ENCODE results near the gene CBARP. TPM values are rescaled to one million over a fixed set of nuclear protein-coding genes. Genes with fewer than 3 reads are reported as not detected.
A peak's percentile ranks its signal among the peaks of the same experiment; 100 is the strongest.

The CBARP gene
- total and polyA plus RNA-seq, 2 donors (not counting 3 experiments of a cell fraction or from before 2014, with no cell fraction given), result 3.5 to 9.2 TPM

DNA sequence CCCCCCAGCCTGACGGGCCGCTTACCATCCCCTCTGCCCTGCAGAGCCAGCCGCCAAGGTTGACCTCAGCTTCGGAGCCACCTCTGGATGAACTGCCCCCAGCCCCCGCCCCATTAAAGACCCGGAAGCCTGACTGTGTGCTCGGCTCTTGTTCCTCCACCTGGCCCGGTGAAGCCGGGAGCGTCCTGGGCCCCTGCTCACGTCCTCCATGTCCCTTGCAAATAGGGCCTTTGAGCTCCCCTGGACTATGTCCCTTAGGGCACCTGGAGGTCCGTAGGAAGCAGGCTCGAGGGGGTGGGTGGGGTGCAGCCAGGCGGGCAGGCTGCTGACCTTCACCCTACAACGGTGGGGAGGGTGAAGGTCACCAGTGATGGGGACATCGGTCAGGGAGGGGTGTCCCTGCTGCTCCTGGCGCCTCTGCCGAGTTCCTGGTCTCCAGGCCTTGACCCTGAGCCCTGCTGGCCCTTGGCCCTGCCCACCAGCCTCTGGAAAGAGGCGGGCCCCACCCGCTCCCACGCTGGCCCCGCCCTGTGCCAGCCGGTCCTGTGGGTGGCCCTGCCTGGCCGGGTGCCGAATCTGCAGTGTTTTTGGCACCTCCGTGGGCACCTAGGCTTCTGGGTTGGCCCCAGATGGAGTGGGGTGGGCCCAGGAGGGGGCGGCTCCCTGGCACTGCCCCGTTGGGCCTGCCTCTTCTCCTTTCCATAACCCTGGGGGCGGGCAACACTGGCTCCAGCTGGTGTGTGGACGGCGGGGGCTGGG lies 7.1 kb upstream of the CBARP start:
- no peak overlapping the region for H2AFZ ChIP-seq (ENCODE audit: low read depth, low read length)
- TF ChIP-seq, protein P1, sequence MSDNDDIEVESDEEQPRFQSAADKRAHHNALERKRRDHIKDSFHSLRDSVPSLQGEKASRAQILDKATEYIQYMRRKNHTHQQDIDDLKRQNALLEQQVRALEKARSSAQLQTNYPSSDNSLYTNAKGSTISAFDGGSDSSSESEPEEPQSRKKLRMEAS (IDR thresholded peaks at IDR 0.05; ENCODE audit: insufficient read depth, insufficient read length), result no peak
- peak; percentile 10 for TF ChIP-seq POLR2A (IDR thresholded peaks at IDR 0.05; ENCODE audit: low read depth, low read length)
- H3K9ac ChIP-seq (replicated peaks; ENCODE audit: extremely low read depth, insufficient read depth, low read length), result no peak overlapping the region
- dilution Hi-C loops (cut with MboI; ENCODE audit: extremely low pct_ligation_motif_present, low sequenced_read_pairs) (no loop called here), intact Hi-C loops (cut with micrococcal nuclease) (loop anchor here (1.0 to 10.0 kb wide), 4 partner anchors 21 to 450 kb away; partner anchors contain the start of gene PTBP1)
- no peaks in the 10 kb centered on the region for H3K9me1 ChIP-seq (replicated peaks; ENCODE audit: control insufficient read depth, extremely low read depth, insufficient read depth, low read length)
- H3K4me2 ChIP-seq (ENCODE audit: insufficient read depth, low read length), result no peak overlapping the region
- H3K36me3 ChIP-seq (ENCODE audit: control insufficient read depth in 2 of 2, extremely low read depth in 1 of 2, insufficient read depth in 2 of 2, low read length in 2 of 2), result peaks cover 0 to 1% of the 10 kb centered on the region in 2 experiments
- BruUV-seq (replicated peaks), result no TSS peak
- no peaks in the 10 kb centered on the region for H3K9me3 ChIP-seq (replicated peaks; ENCODE audit: control insufficient read depth, insufficient read depth, low read length)
- H3K27me3 ChIP-seq (ENCODE audit: control insufficient read depth in 2 of 2, insufficient read depth in 2 of 2, low read length in 2 of 2), result no peaks in the 10 kb centered on the region
- H3K79me2 ChIP-seq (ENCODE audit: control insufficient read depth, insufficient read depth, low read length), result peaks cover 20% of the 10 kb centered on the region
- ChIA-PET CTCF (interaction anchor here (0.6 to 7.3 kb wide), 32 partner anchors 8 to 261 kb away, joined by 3 to 1001 read pairs (median 5); partner anchors contain the start of genes ARHGAP45, CIRBP, CNN2 and FAM174C), POLR2A (interaction anchor here (0.8 to 4.9 kb wide), 5 partner anchors 8 to 30 kb away, joined by 4 to 87 read pairs (median 8); partner anchors contain the start of genes CIRBP and FAM174C)
- no peaks in the 10 kb centered on the region for H4K20me1 ChIP-seq (replicated peaks; ENCODE audit: control insufficient read depth, extremely low read depth, insufficient read depth, low read length)
- FAIRE-seq, result no peak
- H3K4me1 ChIP-seq (ENCODE audit: control insufficient read depth, extremely low read depth, insufficient read depth, low read length), result peaks cover 19% of the 10 kb centered on the region
- H3K27ac ChIP-seq (ENCODE audit: insufficient read depth, low read depth, low read length), result no peak overlapping the region
- no peak for DNase-seq (ENCODE audit: low read depth, low spot score)
- H3K4me3 ChIP-seq (replicated peaks in 1 of 3; ENCODE audit: insufficient read depth in 1 of 3, low read depth in 1 of 3, low read length in 3 of 3), result no peak overlapping the region

DNA sequence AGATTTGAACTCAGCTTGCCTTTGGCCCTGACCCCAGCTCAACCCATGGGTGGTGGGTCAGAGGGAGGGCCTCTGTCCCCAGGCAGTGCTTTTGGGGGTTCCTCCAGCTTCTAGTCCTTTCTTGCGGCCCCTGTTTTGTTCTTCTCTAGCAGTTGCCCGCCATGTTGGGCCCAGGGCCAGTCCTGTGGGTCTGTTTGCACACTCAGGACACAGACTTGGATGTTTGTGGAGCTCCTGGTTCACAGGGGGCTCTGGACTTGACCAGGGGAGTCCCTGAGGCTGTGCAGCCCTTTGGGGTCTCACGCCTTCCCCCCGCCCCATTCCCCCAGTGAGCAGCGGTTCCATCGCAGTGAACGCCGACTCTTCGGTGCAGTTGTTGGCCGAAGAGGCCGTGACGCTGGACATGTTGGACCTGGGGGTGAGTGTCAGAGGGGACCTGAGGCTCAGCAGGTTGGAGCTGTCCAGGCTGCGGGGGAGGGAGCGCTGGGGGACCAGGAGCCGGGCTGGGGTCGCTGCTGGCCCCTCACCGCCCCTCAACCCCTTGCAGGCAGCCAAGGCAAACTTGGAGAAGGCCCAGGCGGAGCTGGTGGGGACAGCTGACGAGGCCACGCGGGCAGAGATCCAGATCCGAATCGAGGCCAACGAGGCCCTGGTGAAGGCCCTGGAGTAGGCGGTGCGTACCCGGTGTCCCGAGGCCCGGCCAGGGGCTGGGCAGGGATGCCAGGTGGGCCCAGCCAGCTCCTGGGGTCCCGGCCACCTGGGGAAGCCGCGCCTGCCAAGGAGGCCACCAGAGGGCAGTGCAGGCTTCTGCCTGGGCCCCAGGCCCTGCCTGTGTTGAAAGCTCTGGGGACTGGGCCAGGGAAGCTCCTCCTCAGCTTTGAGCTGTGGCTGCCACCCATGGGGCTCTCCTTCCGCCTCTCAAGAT lies 6.2 kb upstream of the CBARP start:
- BruUV-seq (replicated peaks), result no TSS peak
- dilution Hi-C loops (cut with MboI; ENCODE audit: extremely low pct_ligation_motif_present, low sequenced_read_pairs), result no loop called here

More for the DNA sequence above, 6.2 kb upstream of the CBARP start:
- DNase-seq (ENCODE audit: low read depth, low spot score), result peak; percentile 65
- Histone ChIP-seq H3K4me1 (ENCODE audit: control insufficient read depth, extremely low read depth, insufficient read depth, low read length) (peaks cover 21% of the 10 kb centered on the region), H4K20me1 (replicated peaks; ENCODE audit: control insufficient read depth, extremely low read depth, insufficient read depth, low read length) (no peaks in the 10 kb centered on the region), H3K9ac (replicated peaks; ENCODE audit: extremely low read depth, insufficient read depth, low read length) (no peak overlapping the region), H3K27me3 (ENCODE audit: control insufficient read depth in 2 of 2, insufficient read depth in 2 of 2, low read length in 2 of 2) (no peaks in the 10 kb centered on the region), H3K27ac (ENCODE audit: insufficient read depth, low read depth, low read length) (no peak overlapping the region), H3K79me2 (ENCODE audit: control insufficient read depth, insufficient read depth, low read length) (peaks cover 18% of the 10 kb centered on the region), H3K36me3 (ENCODE audit: control insufficient read depth in 2 of 2, extremely low read depth in 1 of 2, insufficient read depth in 2 of 2, low read length in 2 of 2) (no peaks in the 10 kb centered on the region), H3K9me3 (replicated peaks; ENCODE audit: control insufficient read depth, insufficient read depth, low read length) (no peaks in the 10 kb centered on the region), H3K4me2 (ENCODE audit: insufficient read depth, low read length) (no peak overlapping the region), H2AFZ (ENCODE audit: low read depth, low read length) (no peak overlapping the region), H3K9me1 (replicated peaks; ENCODE audit: control insufficient read depth, extremely low read depth, insufficient read depth, low read length) (no peaks in the 10 kb centered on the region), H3K4me3 (replicated peaks in 1 of 3; ENCODE audit: insufficient read depth in 1 of 3, low read depth in 1 of 3, low read length in 3 of 3) (no peak overlapping the region)
- CTCF ChIA-PET, result interaction anchor here (0.6 to 7.3 kb wide), 33 partner anchors 9 to 260 kb away, joined by 3 to 1001 read pairs (median 5); partner anchors contain the start of genes ARHGAP45, CIRBP, CNN2 and FAM174C
- TF ChIP-seq POLR2AphosphoS5 (IDR thresholded peaks at IDR 0.05; ENCODE audit: insufficient read depth, low read depth, low read length), result no peak
- TF ChIP-seq, protein P2, sequence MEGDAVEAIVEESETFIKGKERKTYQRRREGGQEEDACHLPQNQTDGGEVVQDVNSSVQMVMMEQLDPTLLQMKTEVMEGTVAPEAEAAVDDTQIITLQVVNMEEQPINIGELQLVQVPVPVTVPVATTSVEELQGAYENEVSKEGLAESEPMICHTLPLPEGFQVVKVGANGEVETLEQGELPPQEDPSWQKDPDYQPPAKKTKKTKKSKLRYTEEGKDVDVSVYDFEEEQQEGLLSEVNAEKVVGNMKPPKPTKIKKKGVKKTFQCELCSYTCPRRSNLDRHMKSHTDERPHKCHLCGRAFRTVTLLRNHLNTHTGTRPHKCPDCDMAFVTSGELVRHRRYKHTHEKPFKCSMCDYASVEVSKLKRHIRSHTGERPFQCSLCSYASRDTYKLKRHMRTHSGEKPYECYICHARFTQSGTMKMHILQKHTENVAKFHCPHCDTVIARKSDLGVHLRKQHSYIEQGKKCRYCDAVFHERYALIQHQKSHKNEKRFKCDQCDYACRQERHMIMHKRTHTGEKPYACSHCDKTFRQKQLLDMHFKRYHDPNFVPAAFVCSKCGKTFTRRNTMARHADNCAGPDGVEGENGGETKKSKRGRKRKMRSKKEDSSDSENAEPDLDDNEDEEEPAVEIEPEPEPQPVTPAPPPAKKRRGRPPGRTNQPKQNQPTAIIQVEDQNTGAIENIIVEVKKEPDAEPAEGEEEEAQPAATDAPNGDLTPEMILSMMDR (IDR thresholded peaks at IDR 0.05; ENCODE audit: extremely low read depth in 1 of 2, insufficient read depth in 1 of 2, low read depth in 1 of 2, low read length in 2 of 2), result peak; percentile 97 to 99
- peak; percentile 86 for FAIRE-seq
- POLR2A ChIA-PET, result interaction anchor here (0.8 to 4.9 kb wide), 5 partner anchors 9 to 31 kb away, joined by 4 to 87 read pairs (median 8); partner anchors contain the start of genes CIRBP and FAM174C
- intact Hi-C loops (cut with micrococcal nuclease), result loop anchor here (1.0 to 10.0 kb wide), 4 partner anchors 22 to 449 kb away; partner anchors contain the start of gene PTBP1
